ENCODE results near the gene ARHGEF7.
"Not testable (repeated sequence)": the region's sequence is repeated elsewhere in the genome, so short reads cannot be mapped to it uniquely, and the experiment has no call there.

Gene ARHGEF7

GRCh38 chr13:111230385-111230930, 115.3 kb downstream of the ARHGEF7 start:
- no peak for DNase-seq

GRCh38 chr13:111232191-111232590, 117.1 kb downstream of the ARHGEF7 start:
- DNase-seq, result no peak

- no peak for DNase-seq
Measured at GRCh38 chr13:111233080-111233479, 118.0 kb downstream of the ARHGEF7 start.

- no peak for DNase-seq
Measured at GRCh38 chr13:111239764-111240670, 124.9 kb downstream of the ARHGEF7 start.

GRCh38 chr13:111241006-111241755, 126.1 kb downstream of the ARHGEF7 start:
- DNase-seq, result no peak

GRCh38 chr13:111241862-111242261, 126.8 kb downstream of the ARHGEF7 start:
- no peak for DNase-seq

- DNase-seq, result no peak
Measured at GRCh38 chr13:111242585-111242984, 127.5 kb downstream of the ARHGEF7 start.

- no peak for DNase-seq
Measured at GRCh38 chr13:111243981-111244380, 128.9 kb downstream of the ARHGEF7 start.

- DNase-seq, result no peak
Measured at GRCh38 chr13:111245576-111246384, 130.7 kb downstream of the ARHGEF7 start.

GRCh38 chr13:111247552-111247951, 132.4 kb downstream of the ARHGEF7 start:
- no peak for DNase-seq

- DNase-seq, result no peak
Measured at GRCh38 chr13:111248822-111249221, 133.7 kb downstream of the ARHGEF7 start.

- no peak for DNase-seq
Measured at GRCh38 chr13:111249637-111250360, 134.7 kb downstream of the ARHGEF7 start.

- no peak for DNase-seq
Measured at GRCh38 chr13:111251646-111252445, 136.7 kb downstream of the ARHGEF7 start.

GRCh38 chr13:111252446-111253364, 137.6 kb downstream of the ARHGEF7 start:
- DNase-seq, result no peak

GRCh38 chr13:111253365-111253872, 138.3 kb downstream of the ARHGEF7 start:
- DNase-seq, result no peak

GRCh38 chr13:111255228-111255790, 140.2 kb downstream of the ARHGEF7 start:
- no peak for DNase-seq

GRCh38 chr13:111256458-111256857, 141.3 kb downstream of the ARHGEF7 start:
- DNase-seq, result no peak

GRCh38 chr13:111256946-111257345, 141.8 kb downstream of the ARHGEF7 start:
- DNase-seq, result no peak

GRCh38 chr13:111257899-111258298, 142.8 kb downstream of the ARHGEF7 start:
- not testable (repeated sequence) for DNase-seq
